Thyroid gland (tissue), 4 donors: Measurements from ENCODE around the gene PLCE1.

Source experiments
- CTCF ChIP-seq, 6 experiments: fragments of 200-600 bp in 3 of 6; fragments of 450-650 bp in 3 of 6; sonication (generic) in 3 of 6; IDR thresholded peaks; one replicate each; pipeline ENCODE4 v1.5.1; 2016 to 2019; ENCODE audit warnings: antibody characterized with exemption in 6 of 6, mild to moderate bottlenecking in 2 of 6, inconsistent platforms in 1 of 6, moderate library complexity in 1 of 6
- POLR2A ChIP-seq, 2 donors: fragments of 450-650 bp; IDR thresholded peaks; one replicate each; pipeline ENCODE4 v1.6.1; 2017; ENCODE audit warnings: antibody characterized with exemption in 2 of 2, mild to moderate bottlenecking in 2 of 2, moderate library complexity in 1 of 2

GRCh38 chr10:93965911-93966310 is 27.8 kb upstream of the PLCE1 start:
- no peak for TF ChIP-seq CTCF (IDR thresholded peaks at IDR 0.05)
- TF ChIP-seq POLR2A (IDR thresholded peaks at IDR 0.05): no peak
